HG03378 (cell line): ENCODE results near the gene GLA.

ENCODE experiments used
- ATAC-seq: cut with Tn5 transposase; IDR thresholded peaks from one replicate; pipeline ENCODE4 v1.9.1; 2021; ENCODE audit warnings: mild to moderate bottlenecking, moderate library complexity; ENCODE audit not compliant: unreplicated experiment

Gene GLA

GRCh38 chrX:101359966-101360365, 47.8 kb downstream of the GLA start:
- ATAC-seq, result no peak

DNA sequence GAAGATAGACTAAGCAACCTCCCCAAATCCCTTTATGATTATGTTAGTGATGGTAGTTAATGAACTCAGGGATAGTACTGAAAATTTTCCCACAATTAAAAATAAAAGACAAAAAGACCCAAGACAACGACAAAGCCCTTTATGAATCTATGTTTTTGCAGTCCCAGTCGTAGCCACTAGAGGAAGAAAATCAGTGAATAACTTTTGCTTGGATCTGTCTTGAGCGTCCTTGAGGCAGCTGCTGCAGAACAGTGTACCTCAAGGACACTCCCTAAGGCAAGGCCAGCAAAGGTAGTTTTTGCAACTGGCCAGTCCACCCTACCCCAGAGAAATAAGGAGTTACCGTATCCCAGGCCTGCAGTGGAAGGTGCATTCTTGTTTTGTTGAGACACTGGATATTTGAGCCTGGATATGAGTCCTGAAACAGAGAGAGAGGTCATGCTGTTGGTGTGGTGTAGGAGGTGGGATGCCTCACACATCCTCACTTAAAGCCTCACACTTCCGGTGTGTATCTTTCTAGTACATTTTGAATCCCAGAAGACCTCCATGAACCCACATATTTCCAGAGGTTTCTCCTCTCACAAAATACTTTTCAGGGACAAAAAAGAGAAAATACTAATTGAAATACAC, 50.4 kb downstream of the GLA start:
- ATAC-seq, result no peak

- peak; percentile 2 for ATAC-seq
Measured at GRCh38 chrX:101349193-101349562, 58.5 kb downstream of the GLA start.

GRCh38 chrX:101348452-101349192, 59.1 kb downstream of the GLA start, which contains the start of gene TIMM8A:
TSS of gene TIMM8A (minus strand) at chrX:101348742. CDS start at chrX:101348664, 78 bp downstream.
- ATAC-seq, result peak; percentile 92

DNA sequence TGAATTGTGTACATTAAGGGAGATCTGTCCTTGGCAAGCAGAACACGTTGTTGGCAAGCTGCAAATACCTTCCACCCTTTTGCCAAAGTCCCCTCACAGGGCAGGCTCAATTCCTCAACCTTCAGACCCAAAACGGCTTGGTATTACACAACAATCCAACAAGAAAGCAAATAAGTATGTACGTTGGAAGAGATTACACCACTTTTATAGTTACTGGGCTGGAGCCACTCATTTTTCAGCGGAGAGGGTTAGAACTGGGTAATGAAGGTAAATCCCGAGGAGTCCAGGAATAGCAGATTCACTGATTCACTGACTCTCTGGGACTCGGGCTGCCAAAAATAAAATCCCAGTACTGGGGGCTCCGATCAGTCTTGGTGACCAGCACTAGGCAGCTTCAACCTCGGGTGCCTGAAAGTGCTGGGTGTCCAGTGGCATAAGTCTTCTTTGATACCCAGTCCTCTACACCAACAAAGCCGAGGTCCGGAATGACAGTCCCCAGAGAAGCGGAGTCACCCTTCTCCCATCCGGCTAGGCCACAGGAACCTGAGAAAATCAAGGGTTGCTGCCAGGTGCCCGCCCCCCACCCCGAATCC, 59.8 kb downstream of the GLA start:
- peak; percentile 8 for ATAC-seq
